Mesenchymal stem cell (in vitro differentiated cells and primary cell): Measurements from ENCODE around the gene PTGFRN.

Experiments used
- DNase-seq: peaks from one replicate; pipeline ENCODE4 v3.0.0-alpha.2; 2013
- H2AFZ ChIP-seq: one replicate; pipeline ENCODE4 v1.6.1; 2013; ENCODE audit warnings: low read depth, mild to moderate bottlenecking, control low read depth, inconsistent platforms, low read length, moderate library complexity
- H2AK5ac ChIP-seq: 2 replicates; pipeline ENCODE4 v1.6.1; 2013; ENCODE audit warnings: low read length, moderate library complexity, mild to moderate bottlenecking, inconsistent platforms; ENCODE audit not compliant: severe bottlenecking
- H2BK120ac ChIP-seq: one replicate; pipeline ENCODE4 v1.6.1; 2013; ENCODE audit warnings: low read depth, mild to moderate bottlenecking, inconsistent platforms, low read length, moderate library complexity
- H2BK12ac ChIP-seq, 2 experiments: one replicate each; pipeline ENCODE4 v1.6.1; 2013; ENCODE audit warnings: inconsistent platforms in 2 of 2, low read length in 2 of 2, mild to moderate bottlenecking in 2 of 2, moderate library complexity in 2 of 2, control low read depth in 1 of 2
- H2BK15ac ChIP-seq: one replicate; pipeline ENCODE4 v1.6.1; 2013; ENCODE audit warnings: mild to moderate bottlenecking, low read depth, inconsistent platforms; ENCODE audit not compliant: poor library complexity, severe bottlenecking
- H2BK5ac ChIP-seq: 2 replicates; pipeline ENCODE4 v1.6.1; 2013; ENCODE audit warnings: low read depth, mild to moderate bottlenecking, low read length, control low read depth, inconsistent platforms; ENCODE audit not compliant: poor library complexity, severe bottlenecking
- H3K14ac ChIP-seq, 2 experiments: one replicate each; pipeline ENCODE4 v1.6.1; 2013; ENCODE audit warnings: inconsistent platforms in 2 of 2, low read length in 2 of 2, control low read depth in 1 of 2, mild to moderate bottlenecking in 1 of 2, moderate library complexity in 1 of 2
- H3K18ac ChIP-seq, 2 experiments: one replicate each; pipeline ENCODE4 v1.6.1; 2013; ENCODE audit warnings: inconsistent platforms in 2 of 2, low read length in 2 of 2, control low read depth in 1 of 2, low read depth in 1 of 2, mild to moderate bottlenecking in 1 of 2
- H3K23ac ChIP-seq, 2 experiments: one replicate each; pipeline ENCODE4 v1.6.1; 2013; ENCODE audit warnings: inconsistent platforms in 2 of 2, low read length in 2 of 2, mild to moderate bottlenecking in 2 of 2, moderate library complexity in 2 of 2, control low read depth in 1 of 2
- H3K27ac ChIP-seq: 2 replicates; pipeline ENCODE4 v1.5.1; 2013; ENCODE audit warnings: mild to moderate bottlenecking, moderate library complexity, low read length, control low read depth, inconsistent platforms; ENCODE audit not compliant: poor library complexity, severe bottlenecking
- H3K27me3 ChIP-seq, 2 experiments: 2 replicates each; pipeline versions ENCODE4 v1.6.1 to v1.7.0; 2013; ENCODE audit warnings: low read length in 2 of 2, mild to moderate bottlenecking in 2 of 2, moderate library complexity in 2 of 2, control low read depth in 1 of 2, inconsistent platforms in 1 of 2; ENCODE audit not compliant: control insufficient read depth in 1 of 2, insufficient read depth in 1 of 2
- H3K36me3 ChIP-seq, 2 experiments: 2 replicates each; pipeline versions ENCODE4 v1.6.1 to v1.7.0; 2013; ENCODE audit warnings: low read length in 2 of 2, control low read depth in 1 of 2, inconsistent platforms in 1 of 2, low read depth in 1 of 2, mild to moderate bottlenecking in 1 of 2; ENCODE audit not compliant: insufficient read depth in 2 of 2, control insufficient read depth in 1 of 2
- H3K4ac ChIP-seq, 2 experiments: one replicate each; pipeline ENCODE4 v1.6.1; 2013; ENCODE audit warnings: inconsistent platforms in 2 of 2, low read length in 2 of 2, mild to moderate bottlenecking in 2 of 2, moderate library complexity in 2 of 2, control low read depth in 1 of 2, low read depth in 1 of 2
- H3K4me1 ChIP-seq: 2 replicates; pipeline ENCODE4 v1.6.1; 2013; ENCODE audit warnings: low read depth, low read length, control low read depth; ENCODE audit not compliant: control insufficient read depth, insufficient read depth
- H3K4me2 ChIP-seq: 2 replicates; pipeline ENCODE4 v1.6.1; 2013; ENCODE audit warnings: low read length, mild to moderate bottlenecking, inconsistent platforms; ENCODE audit not compliant: poor library complexity, severe bottlenecking
- H3K4me3 ChIP-seq, 2 experiments: 2 replicates each; pipeline versions ENCODE4 v1.5.1 to v1.7.0; 2013; ENCODE audit warnings: low read length in 2 of 2, mild to moderate bottlenecking in 2 of 2, control low read depth in 1 of 2, low read depth in 1 of 2; ENCODE audit not compliant: insufficient read depth in 1 of 2
- H3K79me1 ChIP-seq: replicated peaks from 2 replicates; pipeline ENCODE4 v1.6.1; 2013; ENCODE audit warnings: mild to moderate bottlenecking, control low read depth, low read length, inconsistent platforms; ENCODE audit not compliant: poor library complexity, severe bottlenecking
- H3K9ac ChIP-seq: 2 replicates; pipeline ENCODE4 v1.7.0; 2013; ENCODE audit warnings: mild to moderate bottlenecking, low read length, moderate library complexity
- H3K9me3 ChIP-seq: 2 replicates; pipeline ENCODE4 v1.7.0; 2013; ENCODE audit warnings: mild to moderate bottlenecking, low read length; ENCODE audit not compliant: control insufficient read depth
- H4K8ac ChIP-seq: one replicate; pipeline ENCODE4 v1.6.1; 2013; ENCODE audit warnings: inconsistent platforms, mild to moderate bottlenecking, low read length, moderate library complexity
- H4K91ac ChIP-seq: one replicate; pipeline ENCODE4 v1.6.1; 2013; ENCODE audit warnings: mild to moderate bottlenecking, low read length, inconsistent platforms
- WGBS: methylation state at CpG from one replicate; pipeline ENCODE4 v1.1.7; 2013; ENCODE audit warnings: mixed read lengths; 5-methylcytosine and 5-hydroxymethylcytosine counted together

Gene PTGFRN

DNA sequence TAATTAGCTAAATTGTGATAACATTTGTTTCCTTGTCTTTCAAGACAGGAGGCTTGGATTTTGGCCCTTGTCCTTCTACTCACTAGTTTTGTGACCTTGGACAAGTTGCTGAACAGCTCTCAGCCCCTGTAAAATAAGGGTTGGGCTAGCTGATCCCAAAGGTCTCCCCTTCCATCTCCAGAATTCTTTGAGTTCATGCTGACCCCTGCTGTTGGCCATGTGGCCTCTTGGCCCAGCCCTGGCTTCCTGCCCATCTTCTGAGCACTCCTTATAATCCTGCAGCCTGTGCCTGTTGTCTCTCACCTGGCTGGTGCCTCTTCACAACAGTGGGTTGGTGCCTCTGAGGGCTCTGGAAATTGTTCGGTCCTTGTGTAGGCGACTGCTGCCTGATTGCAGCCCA is 10.1 kb downstream of the PTGFRN start:
- DNase-seq: no peak
- Histone ChIP-seq H3K4me2 (no peak overlapping the region), H2BK12ac (no peak overlapping the region), H3K4ac (no peak overlapping the region), H3K79me1 (peaks cover 40% of the 10 kb centered on the region), H2AFZ (no peak overlapping the region), H3K27me3 (no peaks in the 10 kb centered on the region), H3K36me3 (no peaks in the 10 kb centered on the region), H2BK120ac (no peak overlapping the region), H3K27ac (no peak overlapping the region), H3K9ac (no peak overlapping the region), H2AK5ac (no peak overlapping the region), H2BK15ac (no peak overlapping the region), H3K14ac (no peak overlapping the region), H2BK5ac (no peak overlapping the region), H3K4me1 (peaks cover 10% of the 10 kb centered on the region), H3K9me3 (no peaks in the 10 kb centered on the region), H3K4me3 (no peak overlapping the region), H3K18ac (no peak overlapping the region), H4K91ac (no peak overlapping the region), H4K8ac (no peak overlapping the region), H3K23ac (no peak overlapping the region)
- 83% methylated on average over 2 of the region's 2 CpGs for WGBS

GRCh38 chr1:116920211-116920610 is 10.5 kb downstream of the PTGFRN start:
- Histone ChIP-seq H3K14ac (no peak overlapping the region), H3K36me3 (no peaks in the 10 kb centered on the region), H3K4me3 (no peak overlapping the region), H2BK15ac (no peak overlapping the region), H3K4me2 (no peak overlapping the region), H3K9me3 (no peaks in the 10 kb centered on the region), H2BK12ac (no peak overlapping the region), H2AK5ac (no peak overlapping the region), H3K4ac (no peak overlapping the region), H3K18ac (no peak overlapping the region), H2BK5ac (no peak overlapping the region), H4K91ac (no peak overlapping the region), H2AFZ (no peak overlapping the region), H3K4me1 (peaks cover 8% of the 10 kb centered on the region), H3K27ac (no peak overlapping the region), H2BK120ac (no peak overlapping the region), H4K8ac (no peak overlapping the region), H3K9ac (no peak overlapping the region), H3K27me3 (no peaks in the 10 kb centered on the region), H3K79me1 (peaks cover 40% of the 10 kb centered on the region), H3K23ac (no peak overlapping the region)
- no peak for DNase-seq
- 80% methylated on average over 1 of the region's 1 CpG for WGBS

DNA sequence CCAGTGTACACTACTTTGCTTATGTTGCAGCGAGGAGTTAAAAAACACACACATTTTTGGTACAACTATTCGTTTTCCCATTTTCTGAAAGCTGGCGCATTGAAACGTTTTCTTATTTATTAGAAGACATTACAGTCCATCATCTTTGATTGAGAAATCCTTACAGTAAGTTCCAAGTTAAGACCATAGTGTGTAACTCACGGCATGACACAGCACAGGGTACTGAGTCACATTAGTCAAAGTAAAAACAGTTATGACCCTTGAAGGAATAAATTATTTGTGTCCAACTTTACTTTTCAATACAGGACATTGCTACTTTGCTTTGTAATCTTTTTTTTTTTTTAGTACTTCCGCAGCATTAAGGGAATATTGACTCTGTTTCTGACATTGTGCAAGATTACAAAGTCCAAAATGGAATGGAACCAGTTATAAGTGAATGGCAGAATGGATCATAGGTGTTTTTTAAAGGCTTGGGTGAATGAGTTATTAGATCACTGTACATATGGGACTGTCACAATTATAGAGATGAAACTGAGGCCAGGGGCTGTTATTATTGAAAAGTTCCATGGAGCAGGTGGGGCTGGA is 11.7 kb downstream of the PTGFRN start:
- no peak overlapping the region for H2BK5ac ChIP-seq
- no peaks in the 10 kb centered on the region for H3K9me3 ChIP-seq
- H3K27me3 ChIP-seq: no peaks in the 10 kb centered on the region
- peaks cover 43% of the 10 kb centered on the region for H3K79me1 ChIP-seq
- 89% methylated on average over 5 of the region's 6 CpGs for WGBS
- no peaks in the 10 kb centered on the region for H3K36me3 ChIP-seq
- H4K91ac ChIP-seq: no peak overlapping the region
- H4K8ac ChIP-seq: no peak overlapping the region
- DNase-seq: no peak
- H3K14ac ChIP-seq: no peak overlapping the region
- H3K4me1 ChIP-seq: peaks cover 6% of the 10 kb centered on the region
- H3K4me2 ChIP-seq: no peak overlapping the region
- no peak overlapping the region for H2AK5ac ChIP-seq
- no peak overlapping the region for H3K4ac ChIP-seq
- no peak overlapping the region for H2BK15ac ChIP-seq
- H3K4me3 ChIP-seq: no peak overlapping the region
- no peak overlapping the region for H3K9ac ChIP-seq
- H2AFZ ChIP-seq: no peak overlapping the region
- H3K23ac ChIP-seq: no peak overlapping the region
- H3K27ac ChIP-seq: no peak overlapping the region
- no peak overlapping the region for H2BK12ac ChIP-seq
- H3K18ac ChIP-seq: no peak overlapping the region
- H2BK120ac ChIP-seq: no peak overlapping the region

- 98% methylated on average over 5 of the region's 5 CpGs for WGBS
- no peak overlapping the region for H3K14ac ChIP-seq
- H3K79me1 ChIP-seq: peaks cover 40% of the 10 kb centered on the region
- no peak overlapping the region for H3K18ac ChIP-seq
- H3K9ac ChIP-seq: no peak overlapping the region
- no peaks in the 10 kb centered on the region for H3K27me3 ChIP-seq
- no peak overlapping the region for H3K23ac ChIP-seq
- H3K4me1 ChIP-seq: peaks cover 5% of the 10 kb centered on the region
- H3K4me3 ChIP-seq: no peak overlapping the region
- H3K9me3 ChIP-seq: no peaks in the 10 kb centered on the region
- H2AK5ac ChIP-seq: no peak overlapping the region
- no peak overlapping the region for H2BK5ac ChIP-seq
- no peak overlapping the region for H2AFZ ChIP-seq
- H4K8ac ChIP-seq: no peak overlapping the region
- no peak overlapping the region for H2BK12ac ChIP-seq
- no peak for DNase-seq
- H2BK15ac ChIP-seq: no peak overlapping the region
- H2BK120ac ChIP-seq: no peak overlapping the region
- no peak overlapping the region for H4K91ac ChIP-seq
- no peaks in the 10 kb centered on the region for H3K36me3 ChIP-seq
- no peak overlapping the region for H3K4ac ChIP-seq
- H3K27ac ChIP-seq: no peak overlapping the region
- no peak overlapping the region for H3K4me2 ChIP-seq
Observed at GRCh38 chr1:116921937-116922336, 12.2 kb downstream of the PTGFRN start.
